GM12872 (cell line): ENCODE measurements around the gene TTC9C.

Experiments used
- TF ChIP-seq, protein P1 (sequence below): IDR thresholded peaks from 3 replicates; pipeline ENCODE4 v1.5.1; 2011; ENCODE audit warnings: low read depth, mild to moderate bottlenecking, low read length, moderate library complexity; ENCODE audit not compliant: insufficient read depth

Gene TTC9C

DNA sequence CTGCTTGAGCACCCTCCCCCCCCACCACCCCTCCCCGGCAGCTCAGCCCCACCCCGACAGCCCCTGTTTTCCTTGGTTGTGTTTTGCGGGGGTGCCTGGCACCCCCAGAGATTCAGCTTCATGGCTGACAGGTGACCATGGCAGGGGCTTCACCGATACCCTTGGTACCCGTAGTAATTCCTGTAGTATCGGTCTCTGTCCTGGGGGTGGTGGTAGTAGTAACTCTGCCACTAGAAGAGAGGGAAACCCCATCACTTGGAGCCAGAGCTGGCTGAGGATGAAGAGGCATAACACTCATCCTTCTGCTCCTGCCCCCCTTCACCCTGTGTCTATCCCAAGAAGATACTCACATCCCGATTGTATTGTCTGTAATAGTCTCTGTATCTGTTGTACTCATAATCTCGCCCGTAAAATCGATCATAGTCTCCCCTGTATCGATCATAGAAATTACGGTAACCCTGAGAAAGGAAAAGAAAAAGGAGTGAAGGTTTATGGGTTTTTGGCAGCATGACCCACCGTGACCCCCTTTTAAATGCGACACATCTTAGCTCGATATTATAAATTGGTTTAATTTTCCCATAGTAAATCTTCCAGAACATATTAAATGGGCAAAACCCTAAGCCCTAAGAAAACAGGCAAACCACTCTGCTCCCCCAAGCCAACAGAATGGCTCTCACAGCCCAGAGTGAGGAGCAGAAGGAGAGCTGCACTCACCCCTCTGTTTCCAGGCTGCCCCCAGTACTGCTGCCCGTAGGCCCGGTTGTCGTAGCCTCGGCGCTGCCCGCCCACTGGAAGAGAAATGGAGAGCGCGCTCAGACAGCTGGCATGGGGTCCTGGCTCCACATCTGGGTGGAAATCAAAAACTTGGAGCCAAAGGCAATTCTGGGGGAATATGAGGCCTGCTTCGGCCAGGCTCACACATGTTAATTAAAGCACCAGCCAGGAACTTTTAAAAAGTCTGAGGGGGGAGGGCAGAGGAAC lies 12.8 kb upstream of the TTC9C start:
- TF ChIP-seq, protein P1, sequence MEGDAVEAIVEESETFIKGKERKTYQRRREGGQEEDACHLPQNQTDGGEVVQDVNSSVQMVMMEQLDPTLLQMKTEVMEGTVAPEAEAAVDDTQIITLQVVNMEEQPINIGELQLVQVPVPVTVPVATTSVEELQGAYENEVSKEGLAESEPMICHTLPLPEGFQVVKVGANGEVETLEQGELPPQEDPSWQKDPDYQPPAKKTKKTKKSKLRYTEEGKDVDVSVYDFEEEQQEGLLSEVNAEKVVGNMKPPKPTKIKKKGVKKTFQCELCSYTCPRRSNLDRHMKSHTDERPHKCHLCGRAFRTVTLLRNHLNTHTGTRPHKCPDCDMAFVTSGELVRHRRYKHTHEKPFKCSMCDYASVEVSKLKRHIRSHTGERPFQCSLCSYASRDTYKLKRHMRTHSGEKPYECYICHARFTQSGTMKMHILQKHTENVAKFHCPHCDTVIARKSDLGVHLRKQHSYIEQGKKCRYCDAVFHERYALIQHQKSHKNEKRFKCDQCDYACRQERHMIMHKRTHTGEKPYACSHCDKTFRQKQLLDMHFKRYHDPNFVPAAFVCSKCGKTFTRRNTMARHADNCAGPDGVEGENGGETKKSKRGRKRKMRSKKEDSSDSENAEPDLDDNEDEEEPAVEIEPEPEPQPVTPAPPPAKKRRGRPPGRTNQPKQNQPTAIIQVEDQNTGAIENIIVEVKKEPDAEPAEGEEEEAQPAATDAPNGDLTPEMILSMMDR: no peak

DNA sequence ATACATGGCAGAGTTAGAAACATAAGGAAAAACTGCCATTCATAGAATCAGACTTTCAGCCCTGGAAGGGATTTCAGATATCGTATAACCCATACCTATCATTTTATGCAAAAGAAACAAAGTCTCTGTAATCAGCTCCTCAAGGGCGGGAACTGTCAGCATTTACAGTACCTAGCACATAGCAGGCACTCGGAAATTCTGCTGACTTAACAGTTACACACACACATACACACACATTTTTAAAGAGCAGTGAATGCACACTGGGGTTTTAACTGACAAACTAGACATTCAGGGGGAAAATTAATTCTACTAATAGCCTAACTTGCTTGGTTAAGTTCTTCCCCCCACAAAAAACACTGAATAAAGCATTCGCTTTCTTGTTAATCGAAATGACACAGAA lies 12.1 kb upstream of the TTC9C start:
- TF ChIP-seq, protein P1: no peak

DNA sequence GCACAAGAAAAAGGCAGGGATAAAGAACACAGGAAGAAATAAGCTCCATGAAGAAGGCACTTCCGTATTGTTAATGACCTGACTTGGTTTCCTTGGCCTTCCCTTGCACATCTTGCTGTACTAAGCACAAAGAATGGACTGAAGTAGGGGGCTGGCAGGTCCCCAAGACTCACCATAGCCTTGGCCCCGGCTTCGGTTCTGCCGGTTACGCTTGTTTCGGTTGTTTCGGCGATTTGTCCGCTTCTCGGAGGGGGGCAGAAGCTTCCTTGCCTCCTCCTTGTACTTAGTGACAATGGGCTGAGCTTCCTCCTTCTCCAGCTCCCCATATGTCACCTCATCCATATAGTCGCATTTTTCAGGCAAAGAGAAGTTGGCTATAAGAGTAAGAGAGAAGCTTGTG lies 11.5 kb upstream of the TTC9C start:
- TF ChIP-seq, protein P1: no peak

DNA sequence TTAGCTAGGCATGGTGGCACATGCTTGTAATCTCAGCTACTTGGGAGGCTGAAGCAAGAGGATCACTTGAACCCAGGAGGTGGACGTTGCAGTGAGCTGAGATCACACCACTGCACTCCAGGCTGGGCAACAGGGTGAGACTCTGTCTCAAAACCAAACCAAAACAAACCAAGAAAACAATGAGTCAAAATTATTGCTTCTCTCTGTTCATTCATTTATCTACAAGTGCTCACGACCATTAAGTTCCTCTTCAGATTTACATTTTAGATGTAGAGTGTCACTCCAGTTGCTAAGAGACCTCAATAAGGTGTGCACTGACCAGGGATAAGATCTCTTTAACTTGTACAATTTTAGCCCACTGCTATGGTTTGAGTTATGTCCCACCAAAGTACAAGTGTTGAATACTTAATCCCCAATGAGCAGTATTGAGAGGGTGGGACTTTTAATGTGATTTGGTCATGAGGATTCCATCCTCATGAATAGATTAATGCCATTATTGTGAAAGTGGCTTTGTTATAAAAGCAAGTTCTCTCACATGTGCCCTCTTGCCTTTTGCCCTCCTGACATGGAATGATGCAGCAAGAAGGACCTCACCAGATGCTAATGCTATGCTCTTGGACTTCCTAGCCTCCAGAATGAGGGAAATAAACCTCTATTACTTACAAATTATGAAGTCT lies 8.8 kb upstream of the TTC9C start:
- TF ChIP-seq, protein P1: no peak

DNA sequence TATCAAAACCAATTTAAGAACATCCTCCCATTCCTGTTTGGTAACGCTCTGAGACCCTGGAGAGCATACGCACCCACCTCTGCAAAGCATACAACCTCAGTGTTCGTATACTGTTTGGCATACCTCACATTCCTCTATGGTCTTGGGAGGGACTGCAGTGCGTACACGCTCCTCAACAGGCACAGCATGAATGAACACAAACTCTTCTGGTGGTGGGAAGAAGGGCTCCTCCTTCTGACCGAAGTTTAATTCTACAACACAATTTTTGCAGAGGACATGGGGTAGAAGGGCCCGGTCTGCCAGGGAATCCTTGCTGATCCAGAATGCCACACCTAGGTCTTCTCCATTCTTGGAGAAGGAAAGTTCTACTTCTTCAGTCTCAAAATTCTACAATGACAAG lies 6.3 kb upstream of the TTC9C start:
- TF ChIP-seq, protein P1: no peak

DNA sequence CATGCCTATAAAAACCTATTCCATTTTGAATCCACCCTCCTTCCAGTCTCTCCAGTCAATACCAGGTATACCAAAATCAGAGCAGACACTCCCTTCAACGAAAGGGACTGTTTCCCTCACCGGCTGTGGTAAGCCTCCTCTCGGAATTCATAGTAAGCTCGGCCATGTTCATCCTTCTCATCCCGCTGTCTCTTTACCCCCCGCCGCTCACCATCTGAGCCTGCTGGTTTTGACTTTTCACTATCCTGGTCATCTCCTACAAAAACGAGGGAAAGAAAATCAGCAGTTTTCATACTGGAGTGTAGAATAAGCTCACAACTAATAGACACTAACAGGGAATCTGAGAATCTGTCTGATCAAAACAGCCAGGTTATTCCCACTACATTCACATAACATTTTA lies 4.1 kb upstream of the TTC9C start:
- TF ChIP-seq, protein P1: no peak

DNA sequence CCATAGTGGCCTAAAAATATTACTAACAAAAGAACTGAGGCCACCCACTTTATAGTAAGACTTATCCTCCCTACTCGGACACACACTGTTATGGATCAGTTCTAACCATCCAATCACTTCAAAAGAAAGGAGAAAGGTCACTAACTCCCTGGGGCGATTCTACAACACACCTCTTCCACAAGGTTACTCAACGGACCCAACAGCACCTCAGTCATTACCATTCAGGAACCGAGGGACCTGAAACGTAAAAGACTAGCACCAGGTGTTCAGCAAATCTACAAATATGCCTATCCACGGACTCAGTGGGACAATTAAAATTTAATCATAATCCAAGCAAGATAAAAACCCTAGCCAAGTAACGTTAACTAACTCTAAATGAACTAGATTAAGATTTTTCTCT lies 2.6 kb upstream of the TTC9C start:
- TF ChIP-seq, protein P1: no peak
